HepG2 (cell line): Measurements from ENCODE around the gene ITPR1. TPM values are rescaled to one million over a fixed set of nuclear protein-coding genes. Genes with fewer than 3 reads are reported as not detected.

ENCODE experiments used
- ATAC-seq: fragments of 200-7000 bp; cut with Tn5 transposase; 3 replicates; pipeline ENCODE4 v1.9.1; 2020; ENCODE audit warnings: mild to moderate bottlenecking, moderate library complexity
- BruUV-seq: library from RNA; stranded (reverse); fragments of 400-500 nt; replicated peaks from 2 replicates; lab custom pipeline; 2021; lab: Mats Ljungman, UMichigan
- CTCF ChIA-PET: fragments of 300-600 bp; formaldehyde crosslinking; extraction: SDS; loops from one replicate; lab custom pipeline; 2021; ENCODE audit warnings: low total read pairs, inconsistent platforms, low intra/inter-chr PET ratio; lab: Yijun Ruan, JAX
- POLR2A ChIA-PET: fragments of 350-600 bp; sonication (Branson Sonifier 250); formaldehyde crosslinking; loops from one replicate; lab custom pipeline; 2020; ENCODE audit warnings: antibody characterized with exemption, inconsistent platforms; lab: Yijun Ruan, JAX
- DNase-seq: peaks from one replicate; pipeline ENCODE4 v3.0.0-alpha.2; 2015; ENCODE audit warnings: low spot score
- FAIRE-seq: peaks from 3 replicates; lab custom pipeline; 2011; peaks lifted over from hg19 to GRCh38; lab: Jason Lieb, UNC
- H2AFZ ChIP-seq: one replicate; pipeline ENCODE4 v1.6.1; 2011; ENCODE audit warnings: low read length, inconsistent platforms
- H3K27ac ChIP-seq: fragments of 300-600 bp; 3 replicates; pipeline ENCODE4 v1.8.0; 2011; ENCODE audit warnings: mixed run types, mild to moderate bottlenecking, mixed read lengths, low read length, inconsistent platforms; ENCODE audit not compliant: insufficient read depth; ENCODE audit errors: extremely low read length
- H3K27me3 ChIP-seq, 2 experiments: fragments of 200-600 bp in 1 of 2; 2 replicates in 1 of 2; 3 replicates in 1 of 2; pipeline versions ENCODE4 v1.6.0 to v1.8.0; 2011; ENCODE audit warnings: low read length in 2 of 2, mild to moderate bottlenecking in 2 of 2, moderate library complexity in 2 of 2, inconsistent platforms in 1 of 2; ENCODE audit not compliant: insufficient read depth in 2 of 2, control insufficient read depth in 1 of 2
- H3K36me3 ChIP-seq, 2 experiments: fragments of 200-600 bp in 1 of 2; replicated peaks in 1 of 2; 2 replicates in 1 of 2; 3 replicates in 1 of 2; pipeline versions ENCODE4 v1.5.1 to v1.8.0; 2011; ENCODE audit warnings: low read length in 2 of 2, inconsistent platforms in 1 of 2; ENCODE audit not compliant: insufficient read depth in 2 of 2, control insufficient read depth in 1 of 2
- H3K4me1 ChIP-seq: 2 replicates; pipeline ENCODE4 v1.5.1; 2012; ENCODE audit warnings: low read length, inconsistent platforms; ENCODE audit not compliant: insufficient read depth
- H3K4me2 ChIP-seq: 2 replicates; pipeline ENCODE4 v1.6.0; 2011; ENCODE audit warnings: low read depth, low read length, inconsistent platforms
- H3K4me3 ChIP-seq, 3 experiments: fragments of 200-600 bp in 1 of 3; sonication (generic), shearing (Covaris generic) in 1 of 3; replicated peaks in 1 of 3; 2 replicates each; pipeline ENCODE4 v1.5.1; 2011 to 2016; ENCODE audit warnings: low read length in 3 of 3, inconsistent platforms in 2 of 3, low read depth in 2 of 3, mild to moderate bottlenecking in 2 of 3, control low read depth in 1 of 3, mixed read lengths in 1 of 3; ENCODE audit not compliant: insufficient read depth in 1 of 3
- H3K79me2 ChIP-seq: one replicate; pipeline ENCODE4 v1.6.1; 2011; ENCODE audit warnings: low read length, inconsistent platforms; ENCODE audit not compliant: insufficient read depth
- H3K9ac ChIP-seq: 2 replicates; pipeline ENCODE4 v1.6.0; 2011; ENCODE audit warnings: mild to moderate bottlenecking, low read depth, low read length, inconsistent platforms; ENCODE audit not compliant: insufficient read depth
- H3K9me3 ChIP-seq: 2 replicates; pipeline ENCODE4 v1.5.1; 2012; ENCODE audit warnings: mild to moderate bottlenecking, low read length
- H4K20me1 ChIP-seq: 2 replicates; pipeline ENCODE4 v1.6.0; 2011; ENCODE audit warnings: inconsistent platforms, mild to moderate bottlenecking, low read length, moderate library complexity; ENCODE audit not compliant: insufficient read depth
- ATF7-NPFF ChIP-seq: sonication (generic); formaldehyde crosslinking; IDR thresholded peaks from 2 replicates; pipeline ENCODE4 v1.8.1; 2023; ENCODE audit warnings: mild to moderate bottlenecking, low read depth, missing genetic modification reagents, moderate library complexity
- FOSL1 ChIP-seq: sonication (generic); formaldehyde crosslinking; IDR thresholded peaks from 2 replicates; pipeline ENCODE4 v1.9.0; 2021; ENCODE audit warnings: missing genetic modification reagents, borderline replicate concordance
- HNRNPK ChIP-seq: fragments of 200-400 bp; formaldehyde crosslinking; IDR thresholded peaks from 2 replicates; pipeline ENCODE4 v1.6.1; 2018; ENCODE audit warnings: low read length, low read depth, moderate library complexity, mild to moderate bottlenecking; ENCODE audit not compliant: poor library complexity, severe bottlenecking
- JUND ChIP-seq: sonication (generic); formaldehyde crosslinking; IDR thresholded peaks from 2 replicates; pipeline ENCODE4 v1.8.0; 2022; ENCODE audit warnings: mild to moderate bottlenecking, missing genetic modification reagents
- SP5 ChIP-seq: IDR thresholded peaks from 2 replicates; pipeline ENCODE4 v1.6.1; 2016; ENCODE audit warnings: low read depth, borderline replicate concordance
- YY1 ChIP-seq: IDR thresholded peaks from 2 replicates; pipeline ENCODE4 v1.6.1; 2011; ENCODE audit warnings: low read length, low read depth, moderate library complexity, mild to moderate bottlenecking; ENCODE audit not compliant: insufficient read depth, insufficient replicate concordance
- ZNF652 ChIP-seq: IDR thresholded peaks from 2 replicates; pipeline ENCODE4 v1.6.1; 2016; ENCODE audit warnings: low read depth, borderline replicate concordance
- WGBS: methylation state at CpG from one replicate; pipeline ENCODE4 v1.1.6; 2017; ENCODE audit warnings: low lambda C conversion rate; 5-methylcytosine and 5-hydroxymethylcytosine counted together
- in situ Hi-C: cut with HindIII; loops from 2 replicates; pipeline ENCODE4 v1.10.0; 2017; ENCODE audit warnings: low pct_unique_long_range_greater_than_20kb; ENCODE audit not compliant: extremely low pct_ligation_motif_present
- intact Hi-C: fragments of 100-400 bp; cut with micrococcal nuclease; formaldehyde crosslinking; loops from one replicate; pipeline ENCODE4 v1.10.0; 2022; ENCODE audit not compliant: unreplicated experiment
- polyA plus RNA-seq, 8 experiments: library from polyadenylated mRNA; depleted of rRNA in 3 of 8; stranded (reverse) in 7 of 8; unstranded in 1 of 8; fragments of >200 nt; fragmentation: Illumina TruSeq in 4 of 8; extraction: Trizol in 4 of 8; gene quantifications; 2 replicates each; pipeline versions ENCODE4 v1.2.1 to v1.2.3, GENCODE V29; 2011 to 2016; ENCODE audit warnings: low read depth in 4 of 8, missing spikeins in 1 of 8, mixed read lengths in 1 of 8; ENCODE audit not compliant: insufficient read depth in 1 of 8
- total RNA-seq, 5 experiments: library from RNA; depleted of rRNA; stranded (reverse); fragments of >200 nt; fragmentation: Illumina TruSeq; extraction: Trizol; gene quantifications; 2 replicates each; pipeline ENCODE4 v1.2.3, GENCODE V29; 2016; ENCODE audit warnings: low read depth in 1 of 5

Gene ITPR1
- total and polyA plus RNA-seq, 2 of the 13 experiments (the other 11 are each of a cell fraction or from before 2014, with no cell fraction given): 10.0 to 11.4 TPM

DNA sequence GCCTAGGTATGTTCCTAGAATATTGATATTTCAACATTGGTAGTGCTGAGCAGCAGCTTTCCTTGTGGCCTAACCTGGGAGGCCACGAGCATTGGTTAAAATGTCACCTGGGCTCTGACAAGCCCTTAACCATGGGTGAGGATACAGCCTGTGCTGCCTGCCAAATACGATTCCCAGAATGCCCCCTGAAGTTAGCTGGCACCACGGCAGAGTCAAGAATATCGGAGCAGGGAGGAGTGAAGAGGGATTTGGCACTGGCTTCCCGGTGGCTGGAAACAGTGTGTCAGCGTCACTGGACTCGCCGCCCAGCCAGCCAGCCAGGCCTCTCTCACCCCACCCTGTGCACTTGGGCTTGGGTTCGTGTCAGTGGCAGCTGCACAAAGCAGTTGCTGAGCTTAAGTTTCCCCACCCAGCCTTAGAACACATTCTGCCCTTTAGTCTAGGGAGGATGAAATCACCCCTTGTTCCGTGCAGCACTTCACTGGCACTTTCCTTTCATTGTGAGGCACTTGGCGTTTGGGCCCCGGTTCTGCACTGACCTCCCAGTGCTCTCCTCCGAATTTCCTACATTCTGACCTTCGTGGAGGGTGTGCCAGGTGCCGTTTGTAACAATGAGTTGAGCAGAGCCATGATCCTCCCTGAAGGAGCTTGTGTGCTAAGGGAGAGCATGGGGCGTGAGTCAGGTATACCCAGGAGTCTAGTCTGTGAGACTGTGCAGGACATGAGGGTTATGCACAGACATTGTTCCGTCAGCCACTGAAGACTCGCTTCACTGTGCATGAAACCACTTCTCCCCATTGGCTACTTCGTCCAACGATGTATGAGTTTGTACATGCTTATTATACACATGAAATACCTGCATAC is 333.3 kb downstream of the ITPR1 start:
- no peaks in the 10 kb centered on the region for H3K27me3 ChIP-seq
- no peaks in the 10 kb centered on the region for H3K79me2 ChIP-seq
- WGBS: 97% methylated on average over 18 of the region's 20 CpGs
- no peak overlapping the region for H3K27ac ChIP-seq
- TF ChIP-seq HNRNPK: no peak
- TF ChIP-seq ATF7-NPFF (CRISPR knock-in tag): no peak
- no peak for TF ChIP-seq SP5 (CRISPR knock-in tag)
- TF ChIP-seq JUND (CRISPR knock-in tag): no peak
- TF ChIP-seq FOSL1: no peak
- TF ChIP-seq, all 625 proteins: peak for 0
- intact Hi-C loops (no loop called here), in situ Hi-C loops (no loop called here)
- no TSS peak for BruUV-seq
- ChIA-PET POLR2A (no interaction called here), CTCF (no interaction called here)
- Histone ChIP-seq H2AFZ (no peak overlapping the region), H3K4me1 (peaks cover 25% of the 10 kb centered on the region), H3K36me3 (peaks cover 0 to 7% of the 10 kb centered on the region in 2 experiments; a peak in 1 of 5 replicates), H4K20me1 (no peaks in the 10 kb centered on the region), H3K9me3 (no peaks in the 10 kb centered on the region), H3K4me2 (no peak overlapping the region), H3K9ac (no peak overlapping the region), H3K4me3 (no peak overlapping the region)
- ATAC-seq (no peak; the same call in 2 of the 3 replicates), FAIRE-seq (no peak), DNase-seq (no peak)

DNA sequence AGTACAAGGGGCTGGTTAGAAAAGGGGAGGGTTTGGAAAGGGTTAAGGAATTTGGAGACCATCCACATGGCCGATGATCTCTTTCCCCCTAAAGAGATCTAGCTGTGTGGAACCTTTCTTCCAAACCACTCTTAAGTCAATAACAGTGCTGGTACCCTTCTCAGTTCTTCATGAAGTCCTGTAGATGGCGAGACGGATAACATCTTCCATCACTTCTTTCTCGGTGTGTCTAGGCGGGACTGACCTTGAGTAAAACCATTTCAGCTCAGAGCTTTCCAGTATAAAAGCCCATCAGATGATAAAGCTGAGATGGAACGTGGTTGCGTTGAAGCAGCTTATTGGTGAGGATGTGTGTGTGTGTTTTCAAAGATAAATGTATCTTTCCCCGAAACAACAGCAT is 334.6 kb downstream of the ITPR1 start:
- FAIRE-seq: no peak
- Histone ChIP-seq H2AFZ (no peak overlapping the region), H3K36me3 (0 out of 5 replicates have a peak, but pooled peaks cover 0 to 4% of the 10 kb centered on the region in 2 experiments), H3K4me1 (peaks cover 25% of the 10 kb centered on the region), H3K4me2 (no peak overlapping the region), H3K79me2 (no peaks in the 10 kb centered on the region), H3K27ac (no peak overlapping the region), H3K27me3 (no peaks in the 10 kb centered on the region), H4K20me1 (no peaks in the 10 kb centered on the region), H3K4me3 (no peak overlapping the region), H3K9ac (no peak overlapping the region), H3K9me3 (no peaks in the 10 kb centered on the region)
- intact Hi-C loops (no loop called here), in situ Hi-C loops (no loop called here)
- ChIA-PET POLR2A (no interaction called here), CTCF (no interaction called here)
- DNase-seq: no peak
- BruUV-seq: no TSS peak
- ATAC-seq: no peak
- TF ChIP-seq YY1 (no peak), ZNF652 (CRISPR knock-in tag) (peak; percentile 29; the same call in 1 of the 2 replicates)
- 93% methylated on average over 7 of the region's 8 CpGs for WGBS
